SH-SY5Y (cell line): Measurements from ENCODE around the gene AP3B2.

Experiments
- GATA2 ChIP-seq: IDR thresholded peaks from 2 replicates; pipeline ENCODE4 v1.6.1; 2011; ENCODE audit warnings: mild to moderate bottlenecking, low read depth, low read length
- GATA3 ChIP-seq: IDR thresholded peaks from 2 replicates; pipeline ENCODE4 v1.6.1; 2011; ENCODE audit warnings: low read depth, mild to moderate bottlenecking, low read length, moderate library complexity

GRCh38 chr15:82674873-82675272 lies 34.8 kb downstream of the AP3B2 start:
- TF ChIP-seq GATA2 (no peak), GATA3 (no peak)
